ENCODE measurements around the gene RNF166. TPM values are rescaled to one million over a fixed set of nuclear protein-coding genes. Genes with fewer than 3 reads are reported as not detected.

The RNF166 gene
- total and polyA plus RNA-seq, 2 donors (not counting 3 experiments of a cell fraction or from before 2014, with no cell fraction given): 27.6 to 38.8 TPM

DNA sequence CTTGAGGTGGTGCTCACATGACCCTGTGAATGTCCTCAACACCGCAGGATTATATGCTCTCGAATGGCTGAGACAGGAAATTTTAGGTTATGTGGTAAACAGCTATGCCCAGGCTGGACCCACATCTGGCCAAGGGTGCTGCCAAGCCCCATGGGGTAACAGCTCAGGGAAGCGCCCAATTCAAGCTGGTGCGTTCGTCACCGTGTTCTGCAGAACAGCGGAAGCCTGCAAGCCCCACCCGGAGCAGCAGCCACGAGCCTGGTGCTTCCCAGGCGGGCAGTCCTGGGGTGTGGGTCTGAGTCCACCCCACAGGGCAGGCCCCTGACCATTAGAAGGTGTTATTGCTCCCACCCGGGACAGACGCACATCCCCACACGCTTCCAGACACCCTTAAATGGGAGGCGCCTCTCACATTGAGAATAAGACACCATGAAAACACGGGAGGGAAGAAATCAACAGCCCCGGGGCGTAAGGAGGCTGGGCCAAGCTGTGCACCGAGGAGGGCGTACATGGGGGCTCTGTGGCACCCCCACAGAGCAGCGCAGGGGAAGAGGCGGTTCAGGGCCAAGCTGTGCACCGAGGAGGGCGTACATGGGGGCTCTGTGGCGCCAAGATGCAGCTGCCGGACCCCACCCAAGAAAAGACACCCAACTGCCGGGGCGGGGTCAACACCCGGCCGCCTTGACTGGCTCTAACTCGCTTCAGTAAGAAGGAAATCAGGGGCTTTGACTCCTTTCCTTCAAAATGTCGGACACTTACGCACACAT, 52.4 kb downstream of the RNF166 start:
- dilution Hi-C loops (cut with MboI; ENCODE audit: extremely low pct_ligation_motif_present, low sequenced_read_pairs): no loop called here
- no TSS peak for BruUV-seq (replicated peaks)
- POLR2A ChIA-PET: no interaction called here

DNA sequence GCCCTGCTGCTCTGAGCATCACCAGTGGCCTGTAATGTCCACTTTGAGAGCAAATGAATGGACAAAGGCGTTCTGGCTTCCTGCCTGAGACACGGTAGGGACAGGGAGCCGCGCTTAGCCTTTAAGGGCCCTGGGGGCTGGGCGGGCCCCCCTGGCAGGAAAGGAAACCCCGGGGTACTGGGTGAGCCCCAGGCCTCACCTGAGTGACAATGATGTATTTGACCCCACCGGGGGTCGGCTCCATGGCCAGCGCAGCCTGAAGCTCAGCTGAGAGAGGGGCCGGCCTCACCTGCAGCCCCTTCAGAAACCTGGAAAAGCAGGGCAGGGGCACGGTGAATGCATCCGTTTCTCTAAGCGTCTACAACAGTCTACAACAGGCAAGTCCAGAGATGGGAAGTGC, 53.1 kb downstream of the RNF166 start:
- CTCF ChIA-PET: no interaction called here
- Histone ChIP-seq H3K9me3 (replicated peaks; ENCODE audit: control insufficient read depth, insufficient read depth, low read length) (no peaks in the 10 kb centered on the region), H3K4me3 (replicated peaks in 1 of 3; ENCODE audit: insufficient read depth in 1 of 3, low read depth in 1 of 3, low read length in 3 of 3) (no peak overlapping the region), H4K20me1 (replicated peaks; ENCODE audit: control insufficient read depth, extremely low read depth, insufficient read depth, low read length) (no peaks in the 10 kb centered on the region), H3K79me2 (ENCODE audit: control insufficient read depth, insufficient read depth, low read length) (peaks cover 2% of the 10 kb centered on the region), H3K36me3 (ENCODE audit: control insufficient read depth in 2 of 2, extremely low read depth in 1 of 2, insufficient read depth in 2 of 2, low read length in 2 of 2) (peaks cover 7 to 17% of the 10 kb centered on the region in 2 experiments), H3K4me1 (ENCODE audit: control insufficient read depth, extremely low read depth, insufficient read depth, low read length) (peaks cover 13% of the 10 kb centered on the region), H3K27me3 (ENCODE audit: control insufficient read depth in 2 of 2, insufficient read depth in 2 of 2, low read length in 2 of 2) (no peaks in the 10 kb centered on the region), H3K4me2 (ENCODE audit: insufficient read depth, low read length) (no peak overlapping the region), H3K9me1 (replicated peaks; ENCODE audit: control insufficient read depth, extremely low read depth, insufficient read depth, low read length) (no peaks in the 10 kb centered on the region), H3K9ac (replicated peaks; ENCODE audit: extremely low read depth, insufficient read depth, low read length) (no peak overlapping the region), H2AFZ (ENCODE audit: low read depth, low read length) (no peak overlapping the region), H3K27ac (ENCODE audit: insufficient read depth, low read depth, low read length) (no peak overlapping the region)
- no peak for TF ChIP-seq POLR2A (IDR thresholded peaks at IDR 0.05; ENCODE audit: low read depth, low read length)
- no peak for TF ChIP-seq GATA2 (IDR thresholded peaks at IDR 0.05; ENCODE audit: insufficient read depth, insufficient read length, low read depth, low read length)
- TF ChIP-seq POLR2AphosphoS5 (IDR thresholded peaks at IDR 0.05; ENCODE audit: insufficient read depth, low read depth, low read length): no peak
- TF ChIP-seq FOS (IDR thresholded peaks at IDR 0.05; ENCODE audit: borderline replicate concordance, insufficient read depth, low read length): no peak
- no peak for TF ChIP-seq JUN (IDR thresholded peaks at IDR 0.05; ENCODE audit: borderline replicate concordance, insufficient read depth, insufficient read length, low read depth)
- TF ChIP-seq, protein P1, sequence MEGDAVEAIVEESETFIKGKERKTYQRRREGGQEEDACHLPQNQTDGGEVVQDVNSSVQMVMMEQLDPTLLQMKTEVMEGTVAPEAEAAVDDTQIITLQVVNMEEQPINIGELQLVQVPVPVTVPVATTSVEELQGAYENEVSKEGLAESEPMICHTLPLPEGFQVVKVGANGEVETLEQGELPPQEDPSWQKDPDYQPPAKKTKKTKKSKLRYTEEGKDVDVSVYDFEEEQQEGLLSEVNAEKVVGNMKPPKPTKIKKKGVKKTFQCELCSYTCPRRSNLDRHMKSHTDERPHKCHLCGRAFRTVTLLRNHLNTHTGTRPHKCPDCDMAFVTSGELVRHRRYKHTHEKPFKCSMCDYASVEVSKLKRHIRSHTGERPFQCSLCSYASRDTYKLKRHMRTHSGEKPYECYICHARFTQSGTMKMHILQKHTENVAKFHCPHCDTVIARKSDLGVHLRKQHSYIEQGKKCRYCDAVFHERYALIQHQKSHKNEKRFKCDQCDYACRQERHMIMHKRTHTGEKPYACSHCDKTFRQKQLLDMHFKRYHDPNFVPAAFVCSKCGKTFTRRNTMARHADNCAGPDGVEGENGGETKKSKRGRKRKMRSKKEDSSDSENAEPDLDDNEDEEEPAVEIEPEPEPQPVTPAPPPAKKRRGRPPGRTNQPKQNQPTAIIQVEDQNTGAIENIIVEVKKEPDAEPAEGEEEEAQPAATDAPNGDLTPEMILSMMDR (IDR thresholded peaks at IDR 0.05; ENCODE audit: extremely low read depth in 1 of 2, insufficient read depth in 1 of 2, low read depth in 1 of 2, low read length in 2 of 2): no peak
- BruUV-seq (replicated peaks): no TSS peak
- DNase-seq (ENCODE audit: low read depth, low spot score) (no peak), FAIRE-seq (no peak)
- intact Hi-C loops (cut with micrococcal nuclease) (no loop called here), dilution Hi-C loops (cut with MboI; ENCODE audit: extremely low pct_ligation_motif_present, low sequenced_read_pairs) (no loop called here)
- POLR2A ChIA-PET: no interaction called here

More for the DNA sequence above, 52.4 kb downstream of the RNF166 start:
- H3K9me1 ChIP-seq (replicated peaks; ENCODE audit: control insufficient read depth, extremely low read depth, insufficient read depth, low read length): no peaks in the 10 kb centered on the region
- FAIRE-seq: no peak
- no peak overlapping the region for H2AFZ ChIP-seq (ENCODE audit: low read depth, low read length)
- DNase-seq (ENCODE audit: low read depth, low spot score): no peak
- TF ChIP-seq MYC (IDR thresholded peaks at IDR 0.05; ENCODE audit: low read depth, low read length) (no peak), JUN (IDR thresholded peaks at IDR 0.05; ENCODE audit: borderline replicate concordance, insufficient read depth, insufficient read length, low read depth) (no peak), FOS (IDR thresholded peaks at IDR 0.05; ENCODE audit: borderline replicate concordance, insufficient read depth, low read length) (no peak)
- TF ChIP-seq, protein P1 (IDR thresholded peaks at IDR 0.05; ENCODE audit: extremely low read depth in 1 of 2, insufficient read depth in 1 of 2, low read depth in 1 of 2, low read length in 2 of 2): no peak
- H3K4me1 ChIP-seq (ENCODE audit: control insufficient read depth, extremely low read depth, insufficient read depth, low read length): peaks cover 13% of the 10 kb centered on the region
- H3K79me2 ChIP-seq (ENCODE audit: control insufficient read depth, insufficient read depth, low read length): peaks cover 3% of the 10 kb centered on the region
- H3K9me3 ChIP-seq (replicated peaks; ENCODE audit: control insufficient read depth, insufficient read depth, low read length): no peaks in the 10 kb centered on the region
- no peaks in the 10 kb centered on the region for H4K20me1 ChIP-seq (replicated peaks; ENCODE audit: control insufficient read depth, extremely low read depth, insufficient read depth, low read length)
- H3K36me3 ChIP-seq (ENCODE audit: control insufficient read depth in 2 of 2, extremely low read depth in 1 of 2, insufficient read depth in 2 of 2, low read length in 2 of 2): peaks cover 7 to 17% of the 10 kb centered on the region in 2 experiments
- H3K4me3 ChIP-seq (replicated peaks in 1 of 3; ENCODE audit: insufficient read depth in 1 of 3, low read depth in 1 of 3, low read length in 3 of 3): no peak overlapping the region
- H3K4me2 ChIP-seq (ENCODE audit: insufficient read depth, low read length): no peak overlapping the region
- CTCF ChIA-PET: no interaction called here
- no peak overlapping the region for H3K9ac ChIP-seq (replicated peaks; ENCODE audit: extremely low read depth, insufficient read depth, low read length)
- H3K27me3 ChIP-seq (ENCODE audit: control insufficient read depth in 2 of 2, insufficient read depth in 2 of 2, low read length in 2 of 2): no peaks in the 10 kb centered on the region
- H3K27ac ChIP-seq (ENCODE audit: insufficient read depth, low read depth, low read length): no peak overlapping the region
- intact Hi-C loops (cut with micrococcal nuclease): no loop called here

All from endothelial cell of umbilical vein (primary cell).